ENCODE measurements around the gene SIK3. TPM values are rescaled to one million over a fixed set of nuclear protein-coding genes. Genes with fewer than 3 reads are reported as not detected.
A peak's percentile ranks its signal among the peaks of the same experiment; 100 is the strongest.

SIK3 gene
- total RNA-seq, 1 experiment from 2014 or later = 31.4 TPM

GRCh38 chr11:117019871-117020270, 78.4 kb downstream of the SIK3 start:
- Histone ChIP-seq H3T11ph (ENCODE audit: low read length) (no peak overlapping the region), H3K4me1 (ENCODE audit: insufficient read depth, low read length) (no peaks in the 10 kb centered on the region), H3K79me1 (ENCODE audit: insufficient read depth, low read depth, low read length, poor library complexity, severe bottlenecking) (no peaks in the 10 kb centered on the region), H3K9me3 (ENCODE audit: control insufficient read depth, low read depth, low read length) (no peaks in the 10 kb centered on the region), H3K4me2 (ENCODE audit: insufficient read depth, insufficient read length, low read length) (no peak overlapping the region), H3K18ac (ENCODE audit: insufficient read length, low read depth, low read length) (no peak overlapping the region), H3K56ac (ENCODE audit: insufficient read length, low read depth, low read length) (no peak overlapping the region), H2BK5ac (ENCODE audit: insufficient read length, low read length) (no peak overlapping the region), H3K4ac (ENCODE audit: low read depth, low read length) (no peak overlapping the region), H4K91ac (ENCODE audit: insufficient read length, low read depth, low read length) (no peak overlapping the region), H4K8ac (replicated peaks; ENCODE audit: insufficient read length, low read depth, low read length) (no peak overlapping the region), H3K27me3 (ENCODE audit: insufficient read depth, low read length) (no peaks in the 10 kb centered on the region), H3K27ac (ENCODE audit: insufficient read length, low read depth, low read length) (no peak overlapping the region), H3K9ac (ENCODE audit: extremely low read depth, insufficient read length, low read length) (no peak overlapping the region), H2BK20ac (ENCODE audit: low read depth, low read length, poor library complexity, severe bottlenecking) (no peak overlapping the region), H3K23me2 (ENCODE audit: insufficient read length, low read depth, low read length, poor library complexity, severe bottlenecking) (no peaks in the 10 kb centered on the region), H2AFZ (ENCODE audit: low read length) (no peak overlapping the region), H2BK12ac (ENCODE audit: insufficient read length, low read depth, low read length) (no peak overlapping the region), H2BK120ac (ENCODE audit: low read depth, low read length, poor library complexity, severe bottlenecking) (no peak overlapping the region), H3K79me2 (ENCODE audit: insufficient read depth, low read length) (peaks cover 2% of the 10 kb centered on the region; the same call in 1 of the 2 replicates), H3K14ac (ENCODE audit: insufficient read depth, low read length) (no peak overlapping the region), H2BK15ac (ENCODE audit: low read depth, low read length) (no peak overlapping the region), H4K20me1 (ENCODE audit: control insufficient read depth, insufficient read depth, insufficient read length) (no peaks in the 10 kb centered on the region), H4K5ac (ENCODE audit: insufficient read length, low read depth, low read length) (no peak overlapping the region), H3K23ac (ENCODE audit: insufficient read length, low read depth, low read length) (no peak overlapping the region), H2AK5ac (ENCODE audit: insufficient read length, low read length) (no peak overlapping the region)
- TF ChIP-seq CTCF (conservative IDR thresholded peaks at IDR 0.05) = no peak
- H3K4me3 Mint-ChIP-seq = no peak overlapping the region
- peak overlapping the region in 1 of 3 experiments; percentile 57; a peak in 2 of 7 replicates for H3K27ac Mint-ChIP-seq
- no peak for DNase-seq
- H3K4me1 Mint-ChIP-seq = peaks cover 10 to 23% of the 10 kb centered on the region in 2 experiments
- no peaks in the 10 kb centered on the region; a peak in 1 of 7 replicates for H3K36me3 Mint-ChIP-seq (ENCODE audit: insufficient read depth in 1 of 3, low read depth in 3 of 3)
- no peaks in the 10 kb centered on the region for H3K9me3 Mint-ChIP-seq
- no peaks in the 10 kb centered on the region for H3K27me3 Mint-ChIP-seq (ENCODE audit: low read depth)
- WGBS (ENCODE audit: extremely low coverage, insufficient read length, low lambda C conversion rate) = no CpG with 5 or more reads among the region's 7 CpGs
